Activated CD8-positive, alpha-beta memory T cell treated with anti-CD3 and anti-CD28 coated beads for 1 hour (primary cell): Measurements from ENCODE around the gene FBXL5.

ENCODE experiments used
- DNase-seq, 2 donors: peaks; one replicate each; pipeline ENCODE4 v3.0.0-alpha.2; 2020; ENCODE audit warnings: low read depth in 1 of 2; ENCODE audit errors: extremely low read depth in 1 of 2

Gene FBXL5

GRCh38 chr4:15562623-15563022 lies 92.5 kb downstream of the FBXL5 start:
- DNase-seq, result no peak

- no peak for DNase-seq
Observed at GRCh38 chr4:15562114-15562513, 93.0 kb downstream of the FBXL5 start.

- DNase-seq, result no peak
Observed at GRCh38 chr4:15558561-15558960, 96.6 kb downstream of the FBXL5 start.

GRCh38 chr4:15557786-15558550 lies 97.2 kb downstream of the FBXL5 start:
- no peak for DNase-seq

- DNase-seq, result no peak
Observed at GRCh38 chr4:15556511-15557092, 98.6 kb downstream of the FBXL5 start.
